Thyroid gland (tissue), 4 donors: Measurements from ENCODE around the gene ADNP.

Source experiments
- CTCF ChIP-seq, 6 experiments: fragments of 200-600 bp in 3 of 6; fragments of 450-650 bp in 3 of 6; sonication (generic) in 3 of 6; IDR thresholded peaks; one replicate each; pipeline ENCODE4 v1.5.1; 2016 to 2019; ENCODE audit warnings: antibody characterized with exemption in 6 of 6, mild to moderate bottlenecking in 2 of 6, inconsistent platforms in 1 of 6, moderate library complexity in 1 of 6
- POLR2A ChIP-seq, 2 donors: fragments of 450-650 bp; IDR thresholded peaks; one replicate each; pipeline ENCODE4 v1.6.1; 2017; ENCODE audit warnings: antibody characterized with exemption in 2 of 2, mild to moderate bottlenecking in 2 of 2, moderate library complexity in 1 of 2

- no peak for TF ChIP-seq CTCF (IDR thresholded peaks at IDR 0.05)
- no peak for TF ChIP-seq POLR2A (IDR thresholded peaks at IDR 0.05)
Measured at GRCh38 chr20:50913690-50914375, 17.4 kb downstream of the ADNP start.
